K562 (cell line): ENCODE results near the gene FOSL2. TPM values are rescaled to one million over a fixed set of nuclear protein-coding genes. Genes with fewer than 3 reads are reported as not detected.

Source experiments
- ATAC-seq: fragments of 200-7000 bp; cut with Tn5 transposase; 3 replicates; pipeline ENCODE4 v1.9.1; 2020; ENCODE audit warnings: moderate library complexity
- BruUV-seq: library from RNA; stranded (reverse); fragments of 400-500 nt; replicated peaks from 2 replicates; lab custom pipeline; 2021; lab: Mats Ljungman, UMichigan
- CTCF ChIA-PET: fragments of 300-600 bp; formaldehyde crosslinking; extraction: SDS; loops from one replicate; lab custom pipeline; 2021; ENCODE audit warnings: low intra/inter-chr PET ratio; lab: Yijun Ruan, JAX
- POLR2A ChIA-PET: fragments of 300-600, 350-650 bp; sonication (Branson Sonifier 250); formaldehyde crosslinking; extraction: SDS; loops from one replicate; lab custom pipeline; 2021; ENCODE audit warnings: antibody characterized with exemption, inconsistent platforms; lab: Yijun Ruan, JAX
- DNase-seq, 4 experiments: peaks; one replicate each; pipeline versions ENCODE4 v3.0.0 to v3.0.0-alpha.2; 2011 to 2018; ENCODE audit warnings: low spot score in 3 of 4, mixed read lengths in 3 of 4; ENCODE audit errors: extremely low read depth in 1 of 4
- FAIRE-seq: peaks from 2 replicates; lab custom pipeline; 2011; peaks lifted over from hg19 to GRCh38; lab: Jason Lieb, UNC
- H2AFZ ChIP-seq: 2 replicates; pipeline ENCODE4 v1.6.0; 2011; ENCODE audit warnings: low read depth, low read length, control low read depth, inconsistent platforms
- H3K27ac ChIP-seq: fragments of 200-600 bp; 3 replicates; pipeline ENCODE4 v1.8.0; 2011; ENCODE audit warnings: low read depth, mild to moderate bottlenecking, control low read depth, inconsistent platforms, low read length, moderate library complexity, mixed read lengths; ENCODE audit errors: extremely low read depth
- H3K27me3 ChIP-seq, 2 experiments: fragments of 300-600 bp in 1 of 2; 2 replicates in 1 of 2; 3 replicates in 1 of 2; pipeline versions ENCODE4 v1.6.0 to v1.8.0; 2011; ENCODE audit warnings: inconsistent platforms in 2 of 2, low read length in 2 of 2, mild to moderate bottlenecking in 1 of 2, mixed read lengths in 1 of 2, moderate library complexity in 1 of 2; ENCODE audit not compliant: control insufficient read depth in 2 of 2, insufficient read depth in 2 of 2
- H3K36me3 ChIP-seq: fragments of 300-600 bp; 3 replicates; pipeline ENCODE4 v1.8.0; 2011; ENCODE audit warnings: mild to moderate bottlenecking, low read length, inconsistent platforms; ENCODE audit not compliant: control insufficient read depth, insufficient read depth
- H3K4me1 ChIP-seq, 2 experiments: fragments of 200-600 bp in 1 of 2; replicated peaks in 1 of 2; 2 replicates in 1 of 2; 3 replicates in 1 of 2; pipeline versions ENCODE4 v1.5.1 to v1.8.0; 2011; ENCODE audit warnings: inconsistent platforms in 2 of 2, low read length in 2 of 2, mild to moderate bottlenecking in 1 of 2, mixed read lengths in 1 of 2, moderate library complexity in 1 of 2; ENCODE audit not compliant: control insufficient read depth in 2 of 2, insufficient read depth in 2 of 2
- H3K4me2 ChIP-seq: 2 replicates; pipeline ENCODE4 v1.6.1; 2011; ENCODE audit warnings: low read length, control low read depth, inconsistent platforms, mixed read lengths; ENCODE audit not compliant: insufficient read depth
- H3K4me3 ChIP-seq: fragments of 200-600 bp; sonication (generic), shearing (Covaris generic); 2 replicates; pipeline ENCODE4 v1.5.1; 2016; ENCODE audit warnings: control low read depth, inconsistent platforms
- H3K79me2 ChIP-seq: fragments of 200-600 bp; 3 replicates; pipeline ENCODE4 v1.8.0; 2011; ENCODE audit warnings: low read length, inconsistent platforms; ENCODE audit not compliant: control insufficient read depth, insufficient read depth
- H3K9ac ChIP-seq, 2 experiments: 2 replicates each; pipeline versions ENCODE4 v1.6.0 to v1.6.1; 2011; ENCODE audit warnings: low read depth in 2 of 2, low read length in 2 of 2, control low read depth in 1 of 2, inconsistent platforms in 1 of 2, mild to moderate bottlenecking in 1 of 2, mixed read lengths in 1 of 2; ENCODE audit not compliant: insufficient read depth in 1 of 2
- H3K9me1 ChIP-seq: one replicate; pipeline ENCODE4 v1.6.0; 2011; ENCODE audit warnings: inconsistent platforms, mild to moderate bottlenecking, low read length, moderate library complexity; ENCODE audit not compliant: control insufficient read depth, insufficient read depth
- H3K9me3 ChIP-seq: replicated peaks from 2 replicates; pipeline ENCODE4 v1.5.1; 2011; ENCODE audit warnings: low read depth, low read length, inconsistent platforms; ENCODE audit not compliant: control insufficient read depth, insufficient read depth
- H4K20me1 ChIP-seq: replicated peaks from 2 replicates; pipeline ENCODE4 v1.6.1; 2011; ENCODE audit warnings: low read length, inconsistent platforms, mixed read lengths; ENCODE audit not compliant: control insufficient read depth, insufficient read depth
- ADNP ChIP-seq: fragments of 200-800 bp; sonication (Bioruptor generic); IDR thresholded peaks from 2 replicates; pipeline ENCODE4 v1.6.1; 2016; ENCODE audit warnings: missing genetic modification characterization, missing compliant biosample characterization
- RBM25 ChIP-seq: fragments of 200-400 bp; formaldehyde crosslinking; IDR thresholded peaks from 2 replicates; pipeline ENCODE4 v1.6.1; 2018; ENCODE audit warnings: low read length, low read depth, moderate library complexity; ENCODE audit not compliant: severe bottlenecking
- RFX1 ChIP-seq: fragments of 450-650 bp; IDR thresholded peaks from 2 replicates; pipeline ENCODE4 v1.6.1; 2016; ENCODE audit warnings: mild to moderate bottlenecking, moderate library complexity
- SMARCC2 ChIP-seq: fragments of 450-650 bp; IDR thresholded peaks from 2 replicates; pipeline ENCODE4 v1.6.1; 2017; ENCODE audit warnings: antibody characterized with exemption, moderate library complexity, mild to moderate bottlenecking, low read depth
- ZBTB5 ChIP-seq: fragments of 450-650 bp; IDR thresholded peaks from 2 replicates; pipeline ENCODE4 v1.6.1; 2017; ENCODE audit warnings: antibody characterized with exemption
- WGBS: fragments of 100-300 bp; shearing (Covaris generic); methylation state at CpG from one replicate; pipeline ENCODE4 v1.1.6; 2016; ENCODE audit warnings: low coverage, mixed read lengths; ENCODE audit not compliant: insufficient coverage; ENCODE audit errors: missing lambda C conversion rate; 5-methylcytosine and 5-hydroxymethylcytosine counted together
- in situ Hi-C: fragments of 300-500 bp; cut with MboI; formaldehyde crosslinking; loops from 4 replicates; pipeline ENCODE4 v1.15.0; 2018; ENCODE audit warnings: inconsistent platforms, mixed read lengths
- intact Hi-C: fragments of 100-400 bp; cut with micrococcal nuclease; formaldehyde crosslinking; loops from 2 replicates; pipeline ENCODE4 v1.14.2; 2022
- polyA plus RNA-seq, 8 experiments: library from polyadenylated mRNA; depleted of rRNA in 4 of 8; stranded (reverse) in 5 of 8; unstranded in 3 of 8; fragments of >200 nt; fragmentation: Nextera tagmentation in 2 of 8; fragmentation: Illumina TruSeq in 1 of 8; extraction: Ambion mirVana in 2 of 8; extraction: Trizol in 1 of 8; gene quantifications; 2 replicates each; pipeline versions ENCODE4 v1.2.1 to v1.2.3, GENCODE V29; 2011 to 2014; ENCODE audit warnings: inconsistent platforms in 1 of 8, missing spikeins in 1 of 8
- total RNA-seq, 7 experiments: library from RNA; depleted of rRNA in 6 of 7; stranded (reverse); fragments of >200 nt in 6 of 7; fragmentation: Illumina TruSeq in 2 of 7; extraction: Trizol in 2 of 7; gene quantifications; 2 replicates each; pipeline versions ENCODE4 v1.2.1 to v1.2.3, GENCODE V29; 2011 to 2021; ENCODE audit warnings: low replicate concordance in 1 of 7

FOSL2 gene
- total and polyA plus RNA-seq, 9 of the 15 experiments (the other 6 are each of a cell fraction or from before 2014, with no cell fraction given): 0.04 to 2.9 (median 0.80) TPM

GRCh38 chr2:28411166-28411755 lies 18.6 kb downstream of the FOSL2 start:
- no peak overlapping the region for H3K4me2 ChIP-seq
- no peak overlapping the region for H3K27ac ChIP-seq
- FAIRE-seq (no peak), DNase-seq (no peak), ATAC-seq (no peak)
- no peak overlapping the region for H3K4me3 ChIP-seq
- no peaks in the 10 kb centered on the region for H3K9me3 ChIP-seq
- H3K27me3 ChIP-seq: peaks cover 6 to 26% of the 10 kb centered on the region in 2 experiments; a peak in 3 of 5 replicates
- ChIA-PET CTCF (interaction anchor here (1.4 kb wide), 1 partner anchor 657 kb away, joined by 3 read pairs; no protein-coding TSS in a partner anchor), POLR2A (no interaction called here)
- H3K9ac ChIP-seq: no peak overlapping the region
- 37% methylated on average over 5 of the region's 5 CpGs for WGBS
- H2AFZ ChIP-seq: no peak overlapping the region
- intact Hi-C loops (no loop called here), in situ Hi-C loops (no loop called here)
- peaks cover 0 to 13% of the 10 kb centered on the region in 2 experiments; a peak in 1 of 5 replicates for H3K4me1 ChIP-seq
- H3K36me3 ChIP-seq: no peaks in the 10 kb centered on the region
- no peaks in the 10 kb centered on the region for H3K79me2 ChIP-seq
- BruUV-seq: no TSS peak
- TF ChIP-seq SMARCC2 (no peak), ADNP (tag) (peak; percentile 51; the same call in 1 of the 2 replicates), ZBTB5 (no peak), RBM25 (peak; percentile 44), RFX1 (no peak)
- H3K9me1 ChIP-seq: no peaks in the 10 kb centered on the region
- H4K20me1 ChIP-seq: 0 out of 2 replicates have a peak, but pooled peaks cover 5% of the 10 kb centered on the region
